GM12801 (cell line): Measurements from ENCODE around the gene PXMP2.

Experiments
- CTCF ChIP-seq: IDR thresholded peaks from one replicate; pipeline ENCODE4 v1.5.1; 2011; ENCODE audit warnings: control low read depth; ENCODE audit not compliant: insufficient read length; ENCODE audit errors: extremely low read depth

PXMP2 gene

GRCh38 chr12:132672116-132672515, 15.3 kb upstream of the PXMP2 start:
- no peak for TF ChIP-seq CTCF

- no peak for TF ChIP-seq CTCF
Observed at GRCh38 chr12:132672678-132673077, 14.7 kb upstream of the PXMP2 start.

- TF ChIP-seq CTCF = no peak
Observed at GRCh38 chr12:132673288-132674179, 13.9 kb upstream of the PXMP2 start.

DNA sequence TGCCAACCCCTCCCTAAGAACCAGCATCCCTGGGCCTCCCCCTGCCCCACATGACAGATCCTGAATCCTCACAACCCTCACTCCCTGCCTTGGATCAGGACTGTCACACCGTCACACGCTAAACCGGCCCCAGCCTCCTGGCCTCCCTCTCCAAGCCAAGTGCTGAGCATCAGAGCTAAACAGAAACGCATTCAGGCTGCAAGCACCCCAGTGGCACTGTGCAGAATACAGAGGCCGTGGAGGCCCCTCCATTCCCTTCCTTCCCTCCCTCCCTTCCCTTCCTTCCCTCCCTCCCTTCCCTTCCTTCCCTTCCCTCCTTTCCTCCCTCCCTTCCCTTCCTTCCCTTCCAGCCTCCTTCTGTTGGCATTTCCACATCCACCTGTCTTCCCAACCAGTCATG, 12.8 kb upstream of the PXMP2 start:
- TF ChIP-seq CTCF = no peak

DNA sequence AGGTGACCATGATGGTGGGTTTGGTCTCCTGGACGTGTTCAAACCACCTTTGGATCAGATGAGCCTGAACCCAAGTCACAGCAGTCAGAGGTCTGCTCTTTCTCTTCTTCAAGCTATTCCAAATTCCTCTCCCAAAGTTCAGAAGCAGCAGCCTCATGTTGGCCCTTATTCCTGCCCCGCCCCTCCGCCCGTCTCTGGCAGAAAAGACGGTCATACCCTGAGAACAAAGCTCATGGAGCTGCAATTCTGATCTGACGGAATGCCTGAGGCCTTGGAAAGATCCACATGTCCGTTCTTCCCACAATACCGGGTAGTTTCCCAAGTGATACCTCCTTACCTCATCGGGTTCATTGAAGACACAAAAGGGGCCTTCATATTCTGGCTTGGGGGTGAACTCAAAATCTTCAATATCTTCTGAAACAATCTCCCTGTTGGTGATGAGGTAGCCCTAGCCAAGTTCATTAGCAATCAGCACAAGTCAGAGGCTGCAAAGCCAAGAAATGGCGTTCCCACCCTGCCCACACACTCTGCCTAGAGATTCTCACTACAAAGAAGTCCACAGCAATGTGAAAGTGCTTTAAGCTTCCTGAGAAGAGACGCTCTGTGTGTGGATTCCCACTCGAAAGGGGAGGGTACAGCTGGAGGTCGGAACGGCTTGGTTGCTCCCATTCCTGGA, 11.5 kb upstream of the PXMP2 start:
- TF ChIP-seq CTCF = no peak

DNA sequence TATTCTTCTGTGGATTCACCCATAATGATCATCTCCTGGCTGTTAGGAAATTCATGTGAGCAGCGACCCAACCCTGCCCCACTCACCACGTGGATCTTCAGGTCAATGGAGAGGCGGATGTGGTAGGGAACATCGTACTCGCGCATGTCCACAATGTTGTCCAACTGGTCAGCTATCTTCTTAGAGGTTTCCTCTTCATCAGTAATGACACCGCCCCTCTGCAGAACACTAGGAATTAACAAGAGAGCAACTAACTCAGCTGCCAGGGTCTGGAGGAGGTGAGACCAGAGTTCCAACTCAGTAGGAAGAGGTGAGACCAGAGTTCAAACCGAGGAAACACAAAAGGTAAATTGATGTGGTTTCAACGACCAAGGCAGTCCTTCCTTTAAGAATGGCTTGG, 9.9 kb upstream of the PXMP2 start:
- TF ChIP-seq CTCF = no peak

DNA sequence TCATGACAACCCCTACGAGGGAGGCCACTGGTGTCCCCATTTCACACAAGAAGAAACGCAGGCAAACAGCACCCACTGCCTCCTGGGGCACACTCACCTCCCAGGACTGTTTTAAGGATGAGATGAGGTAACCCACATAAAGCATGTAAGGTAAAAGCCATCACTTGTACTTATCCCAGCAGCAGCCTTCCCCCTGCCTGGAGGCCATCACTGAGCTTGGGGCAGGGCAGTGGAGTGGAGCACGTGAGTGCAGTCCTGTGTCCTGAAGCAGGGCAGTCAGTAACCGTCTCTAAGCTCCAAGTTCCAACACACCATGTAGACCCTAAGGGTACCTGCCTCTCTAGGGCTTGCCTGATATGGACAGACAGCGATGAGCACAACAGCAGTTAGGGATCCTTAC, 2.0 kb upstream of the PXMP2 start:
- TF ChIP-seq CTCF = no peak
